HEK293 (cell line): ENCODE measurements around the gene TOMM6.

Source experiments
- CTCF ChIA-PET: fragments of 350-600 bp; formaldehyde crosslinking; extraction: SDS; loops from one replicate; lab custom pipeline; 2021; ENCODE audit warnings: antibody characterized with exemption; lab: Yijun Ruan, JAX
- POLR2A ChIA-PET: fragments of 300-600 bp; formaldehyde crosslinking; extraction: SDS; loops from one replicate; lab custom pipeline; 2020; ENCODE audit warnings: antibody characterized with exemption, inconsistent platforms; lab: Yijun Ruan, JAX
- H3K27ac ChIP-seq: fragments of 200-500 bp; sonication (Bioruptor generic); 2 replicates; pipeline ENCODE4 v1.5.1; 2014; ENCODE audit warnings: low read depth, low read length, control low read depth, inconsistent platforms; ENCODE audit errors: extremely low read depth
- H3K36me3 ChIP-seq, 2 experiments: fragments of 200-500 bp in 1 of 2; sonication (Bioruptor generic) in 1 of 2; 1 replicate in 1 of 2; 2 replicates in 1 of 2; pipeline ENCODE4 v1.5.1; 2014 to 2017; ENCODE audit warnings: inconsistent platforms in 2 of 2, low read length in 2 of 2; ENCODE audit not compliant: control insufficient read depth in 2 of 2, insufficient read depth in 1 of 2
- H3K4me1 ChIP-seq: fragments of 200-500 bp; sonication (Bioruptor generic); 2 replicates; pipeline ENCODE4 v1.5.1; 2014; ENCODE audit warnings: mild to moderate bottlenecking, low read length, inconsistent platforms; ENCODE audit not compliant: control insufficient read depth, insufficient read depth
- H3K4me3 ChIP-seq: 2 replicates; pipeline ENCODE4 v1.5.1; 2011; ENCODE audit warnings: low read depth, mild to moderate bottlenecking, control low read depth, low read length, moderate library complexity
- H3K9me3 ChIP-seq: fragments of 200-500 bp; sonication (Bioruptor generic); 2 replicates; pipeline ENCODE4 v1.5.1; 2014; ENCODE audit warnings: low read depth, low read length, inconsistent platforms; ENCODE audit not compliant: control insufficient read depth, insufficient read depth
- GFI1B ChIP-seq: fragments of 450-650 bp; formaldehyde crosslinking; IDR thresholded peaks from 2 replicates; pipeline ENCODE4 v1.5.1; 2016; ENCODE audit warnings: missing biosample characterization, missing genetic modification characterization
- GLI2 ChIP-seq: fragments of 450-650 bp; formaldehyde crosslinking; IDR thresholded peaks from 2 replicates; pipeline ENCODE4; 2017; ENCODE audit warnings: missing biosample characterization, missing genetic modification characterization, low read depth, borderline replicate concordance
- SCRT2 ChIP-seq: fragments of 450-650 bp; formaldehyde crosslinking; IDR thresholded peaks from 2 replicates; pipeline ENCODE4 v1.5.1; 2016; ENCODE audit warnings: missing biosample characterization, missing genetic modification characterization
- SP2 ChIP-seq: fragments of 450-650 bp; formaldehyde crosslinking; IDR thresholded peaks from 2 replicates; pipeline ENCODE4 v1.5.1; 2016; ENCODE audit warnings: missing biosample characterization, missing genetic modification characterization
- ZFP37 ChIP-seq: fragments of 450-650 bp; formaldehyde crosslinking; IDR thresholded peaks from 2 replicates; pipeline ENCODE4 v1.5.1; 2016; ENCODE audit warnings: missing biosample characterization, missing genetic modification characterization
- ZNF202 ChIP-seq: fragments of 450-650 bp; formaldehyde crosslinking; IDR thresholded peaks from 2 replicates; pipeline ENCODE4 v1.5.1; 2016; ENCODE audit warnings: missing biosample characterization, missing genetic modification characterization, borderline replicate concordance
- ZNF214 ChIP-seq: fragments of 450-650 bp; formaldehyde crosslinking; IDR thresholded peaks from 2 replicates; pipeline ENCODE4 v1.5.1; 2017; ENCODE audit warnings: missing biosample characterization, mild to moderate bottlenecking, missing genetic modification characterization, borderline replicate concordance
- ZNF24 ChIP-seq: fragments of 450-650 bp; formaldehyde crosslinking; IDR thresholded peaks from 2 replicates; pipeline ENCODE4 v1.5.1; 2016; ENCODE audit warnings: missing biosample characterization, missing genetic modification characterization
- ZNF610 ChIP-seq: fragments of 450-650 bp; formaldehyde crosslinking; IDR thresholded peaks from 2 replicates; pipeline ENCODE4 v1.5.1; 2016; ENCODE audit warnings: missing biosample characterization, missing genetic modification characterization, borderline replicate concordance
- ZNF664 ChIP-seq: fragments of 450-650 bp; formaldehyde crosslinking; IDR thresholded peaks from 2 replicates; pipeline ENCODE4 v1.5.1; 2016; ENCODE audit warnings: missing biosample characterization, missing genetic modification characterization
- TF ChIP-seq, protein P1 (sequence below): fragments of 450-650 bp; formaldehyde crosslinking; IDR thresholded peaks from 2 replicates; pipeline ENCODE4 v1.5.1; 2016; ENCODE audit warnings: missing biosample characterization, missing genetic modification characterization
- TF ChIP-seq, protein P2 (sequence below): fragments of 450-650 bp; formaldehyde crosslinking; IDR thresholded peaks from 2 replicates; pipeline ENCODE4 v1.5.1; 2016; ENCODE audit warnings: missing biosample characterization, missing genetic modification characterization
- TF ChIP-seq, protein P3 (sequence below): fragments of 450-650 bp; formaldehyde crosslinking; IDR thresholded peaks from 2 replicates; pipeline ENCODE4 v1.5.1; 2017; ENCODE audit warnings: missing biosample characterization, missing genetic modification characterization
- TF ChIP-seq, protein P4 (sequence below): fragments of 450-650 bp; formaldehyde crosslinking; IDR thresholded peaks from 2 replicates; pipeline ENCODE4 v1.5.1; 2016; ENCODE audit warnings: missing biosample characterization, missing genetic modification characterization
- TF ChIP-seq, protein P5 (sequence below): fragments of 450-650 bp; formaldehyde crosslinking; IDR thresholded peaks from 2 replicates; pipeline ENCODE4 v1.5.1; 2016; ENCODE audit warnings: missing biosample characterization, missing genetic modification characterization

The TOMM6 gene

DNA sequence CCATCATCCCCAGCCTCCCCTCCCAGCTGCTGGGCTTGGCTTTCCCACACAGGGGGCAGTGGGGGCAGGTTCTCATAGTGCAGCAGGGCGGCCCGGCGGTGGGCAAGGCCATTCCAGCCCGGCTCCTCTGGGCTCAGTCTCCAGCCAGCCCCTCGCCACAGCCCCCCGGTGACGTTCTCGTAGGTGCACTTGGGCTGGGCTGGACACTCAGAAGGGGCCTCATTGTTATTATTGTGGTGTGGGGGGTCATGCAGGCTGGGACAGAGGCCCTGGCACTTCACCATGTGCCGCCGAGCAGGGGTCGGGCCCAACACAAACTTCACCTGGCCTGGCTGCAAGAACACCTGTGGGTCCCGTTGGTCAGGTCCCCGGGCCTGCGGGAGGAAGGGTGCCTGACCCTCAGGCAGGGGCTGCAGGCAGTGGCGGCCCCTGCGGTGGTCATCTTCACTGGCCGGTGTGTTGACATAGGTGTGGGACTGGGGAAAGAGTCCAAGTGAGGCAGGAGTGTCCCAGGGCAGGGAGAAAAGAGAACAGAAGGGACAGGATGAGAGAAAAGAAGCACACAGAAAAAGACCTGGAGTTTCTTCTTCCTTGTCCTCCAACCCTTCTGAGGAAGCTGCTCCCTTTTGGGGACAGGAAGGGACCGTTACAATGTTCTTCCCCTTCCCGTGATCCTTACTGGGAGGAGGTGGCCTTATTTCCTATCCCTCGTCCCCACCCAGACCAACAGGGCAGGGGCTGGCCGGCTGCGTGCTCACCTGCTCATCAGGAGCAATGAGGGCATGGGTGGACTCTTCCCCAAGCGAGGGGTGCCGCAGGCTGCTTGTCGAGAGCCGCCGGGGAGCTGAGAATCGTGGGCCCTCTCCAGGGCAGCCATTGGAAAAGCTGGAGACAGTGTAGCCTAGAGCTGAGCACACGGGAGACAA, 16.2 kb upstream of the TOMM6 start (continued):
- TF ChIP-seq, protein P1, sequence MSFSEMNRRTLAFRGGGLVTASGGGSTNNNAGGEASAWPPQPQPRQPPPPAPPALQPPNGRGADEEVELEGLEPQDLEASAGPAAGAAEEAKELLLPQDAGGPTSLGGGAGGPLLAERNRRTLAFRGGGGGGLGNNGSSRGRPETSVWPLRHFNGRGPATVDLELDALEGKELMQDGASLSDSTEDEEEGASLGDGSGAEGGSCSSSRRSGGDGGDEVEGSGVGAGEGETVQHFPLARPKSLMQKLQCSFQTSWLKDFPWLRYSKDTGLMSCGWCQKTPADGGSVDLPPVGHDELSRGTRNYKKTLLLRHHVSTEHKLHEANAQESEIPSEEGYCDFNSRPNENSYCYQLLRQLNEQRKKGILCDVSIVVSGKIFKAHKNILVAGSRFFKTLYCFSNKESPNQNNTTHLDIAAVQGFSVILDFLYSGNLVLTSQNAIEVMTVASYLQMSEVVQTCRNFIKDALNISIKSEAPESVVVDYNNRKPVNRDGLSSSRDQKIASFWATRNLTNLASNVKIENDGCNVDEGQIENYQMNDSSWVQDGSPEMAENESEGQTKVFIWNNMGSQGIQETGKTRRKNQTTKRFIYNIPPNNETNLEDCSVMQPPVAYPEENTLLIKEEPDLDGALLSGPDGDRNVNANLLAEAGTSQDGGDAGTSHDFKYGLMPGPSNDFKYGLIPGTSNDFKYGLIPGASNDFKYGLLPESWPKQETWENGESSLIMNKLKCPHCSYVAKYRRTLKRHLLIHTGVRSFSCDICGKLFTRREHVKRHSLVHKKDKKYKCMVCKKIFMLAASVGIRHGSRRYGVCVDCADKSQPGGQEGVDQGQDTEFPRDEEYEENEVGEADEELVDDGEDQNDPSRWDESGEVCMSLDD, result no peak
- no peak for TF ChIP-seq ZNF214 (tag by site-specific recombination)
- no peak for TF ChIP-seq GLI2 (tag by site-specific recombination)
- no peak for TF ChIP-seq ZFP37 (tag by site-specific recombination)

DNA sequence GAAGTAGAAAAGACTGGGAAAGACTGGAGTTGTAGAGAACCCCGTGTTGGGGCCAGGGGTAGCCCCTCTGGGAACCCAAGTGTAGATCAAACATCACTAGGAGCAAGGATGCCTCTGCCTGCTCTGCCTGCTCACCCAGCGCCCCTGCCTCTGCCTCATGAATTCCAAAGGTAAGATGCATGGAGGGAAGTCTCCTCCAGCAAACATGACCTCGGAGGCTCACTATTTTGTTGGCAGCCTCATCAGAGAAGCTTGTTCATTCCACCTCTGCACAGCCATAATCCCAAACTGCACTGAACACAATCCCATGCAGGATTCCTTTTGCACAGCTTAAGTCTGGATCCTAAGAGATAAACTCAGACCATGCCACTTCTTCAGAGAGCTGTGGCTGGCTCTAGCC, 12.7 kb upstream of the TOMM6 start:
- Histone ChIP-seq H3K27ac (no peak overlapping the region), H3K36me3 (peaks cover 4 to 57% of the 10 kb centered on the region in 2 experiments; a peak in 2 of 3 replicates), H3K9me3 (no peaks in the 10 kb centered on the region)
- TF ChIP-seq ZNF664 (tag by site-specific recombination), result no peak
- TF ChIP-seq, protein P2, sequence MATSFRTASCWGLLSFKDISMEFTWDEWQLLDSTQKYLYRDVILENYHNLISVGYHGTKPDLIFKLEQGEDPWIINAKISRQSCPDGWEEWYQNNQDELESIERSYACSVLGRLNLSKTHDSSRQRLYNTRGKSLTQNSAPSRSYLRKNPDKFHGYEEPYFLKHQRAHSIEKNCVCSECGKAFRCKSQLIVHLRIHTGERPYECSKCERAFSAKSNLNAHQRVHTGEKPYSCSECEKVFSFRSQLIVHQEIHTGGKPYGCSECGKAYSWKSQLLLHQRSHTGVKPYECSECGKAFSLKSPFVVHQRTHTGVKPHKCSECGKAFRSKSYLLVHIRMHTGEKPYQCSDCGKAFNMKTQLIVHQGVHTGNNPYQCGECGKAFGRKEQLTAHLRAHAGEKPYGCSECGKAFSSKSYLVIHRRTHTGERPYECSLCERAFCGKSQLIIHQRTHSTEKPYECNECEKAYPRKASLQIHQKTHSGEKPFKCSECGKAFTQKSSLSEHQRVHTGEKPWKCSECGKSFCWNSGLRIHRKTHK (tag by site-specific recombination), result no peak
- TF ChIP-seq, protein P3, sequence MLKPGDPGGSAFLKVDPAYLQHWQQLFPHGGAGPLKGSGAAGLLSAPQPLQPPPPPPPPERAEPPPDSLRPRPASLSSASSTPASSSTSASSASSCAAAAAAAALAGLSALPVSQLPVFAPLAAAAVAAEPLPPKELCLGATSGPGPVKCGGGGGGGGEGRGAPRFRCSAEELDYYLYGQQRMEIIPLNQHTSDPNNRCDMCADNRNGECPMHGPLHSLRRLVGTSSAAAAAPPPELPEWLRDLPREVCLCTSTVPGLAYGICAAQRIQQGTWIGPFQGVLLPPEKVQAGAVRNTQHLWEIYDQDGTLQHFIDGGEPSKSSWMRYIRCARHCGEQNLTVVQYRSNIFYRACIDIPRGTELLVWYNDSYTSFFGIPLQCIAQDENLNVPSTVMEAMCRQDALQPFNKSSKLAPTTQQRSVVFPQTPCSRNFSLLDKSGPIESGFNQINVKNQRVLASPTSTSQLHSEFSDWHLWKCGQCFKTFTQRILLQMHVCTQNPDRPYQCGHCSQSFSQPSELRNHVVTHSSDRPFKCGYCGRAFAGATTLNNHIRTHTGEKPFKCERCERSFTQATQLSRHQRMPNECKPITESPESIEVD (tag by site-specific recombination), result no peak
- no peak for TF ChIP-seq GFI1B (tag by site-specific recombination)
- no peak for TF ChIP-seq SP2 (tag by site-specific recombination)
- TF ChIP-seq ZNF24 (tag by site-specific recombination), result no peak
- TF ChIP-seq, all 188 proteins: peak for 0
- POLR2A ChIA-PET, result no interaction called here
- CTCF ChIA-PET, result interaction anchor here (0.6 to 5.3 kb wide), 17 partner anchors 10 to 441 kb away, joined by 3 to 73 read pairs (median 4); partner anchors contain the start of genes TFEB and TOMM6
- Histone ChIP-seq H3K4me1 (peaks cover 3% of the 10 kb centered on the region; the same call in 1 of the 2 replicates), H3K4me3 (no peak overlapping the region)

DNA sequence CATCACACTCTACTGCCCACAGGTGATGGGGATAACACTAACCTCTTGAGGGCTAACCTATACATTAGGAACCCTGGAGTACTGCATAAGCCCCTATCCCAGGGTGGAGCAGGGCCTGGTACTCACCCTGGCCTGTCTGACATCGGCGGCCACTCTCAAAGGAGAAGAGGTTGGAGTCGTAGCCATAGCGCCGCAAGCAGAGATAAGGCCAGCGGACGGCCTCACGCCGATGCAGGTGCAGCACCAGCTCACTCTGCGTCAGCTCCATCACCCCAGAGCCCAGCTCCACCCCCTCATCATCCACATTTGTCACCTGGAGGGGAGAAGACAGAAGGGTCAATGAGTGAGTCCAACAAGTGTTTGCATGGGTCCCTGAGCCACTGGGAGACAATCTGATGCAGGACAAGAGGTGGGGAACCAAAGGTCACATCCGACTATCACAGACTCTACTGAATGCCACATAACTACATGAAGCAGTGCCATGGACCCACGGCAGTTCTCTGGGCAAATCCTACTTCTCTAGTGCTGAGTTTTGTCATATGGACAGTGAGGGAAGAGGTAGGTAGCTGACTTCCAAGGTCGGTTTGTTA, 12.1 kb upstream of the TOMM6 start:
- Histone ChIP-seq H3K36me3 (peaks cover 4 to 55% of the 10 kb centered on the region in 2 experiments; a peak in 2 of 3 replicates), H3K4me3 (no peak overlapping the region), H3K27ac (no peak overlapping the region), H3K9me3 (no peaks in the 10 kb centered on the region), H3K4me1 (peaks cover 3% of the 10 kb centered on the region; the same call in 1 of the 2 replicates)
- CTCF ChIA-PET, result interaction anchor here (0.6 to 5.3 kb wide), 32 partner anchors 9 to 1178 kb away, joined by 3 to 73 read pairs (median 4); partner anchors contain the start of genes CCND3, TFEB and TOMM6
- POLR2A ChIA-PET, result interaction anchor here (1.5 kb wide), 1 partner anchor 41 kb away, joined by 4 read pairs; no protein-coding TSS in a partner anchor
- TF ChIP-seq, protein P4, sequence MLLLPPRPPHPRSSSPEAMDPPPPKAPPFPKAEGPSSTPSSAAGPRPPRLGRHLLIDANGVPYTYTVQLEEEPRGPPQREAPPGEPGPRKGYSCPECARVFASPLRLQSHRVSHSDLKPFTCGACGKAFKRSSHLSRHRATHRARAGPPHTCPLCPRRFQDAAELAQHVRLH (tag by site-specific recombination), result no peak
- TF ChIP-seq ZNF202 (tag by site-specific recombination), result no peak
- no peak for TF ChIP-seq ZNF610 (tag by site-specific recombination)
- TF ChIP-seq, protein P5, sequence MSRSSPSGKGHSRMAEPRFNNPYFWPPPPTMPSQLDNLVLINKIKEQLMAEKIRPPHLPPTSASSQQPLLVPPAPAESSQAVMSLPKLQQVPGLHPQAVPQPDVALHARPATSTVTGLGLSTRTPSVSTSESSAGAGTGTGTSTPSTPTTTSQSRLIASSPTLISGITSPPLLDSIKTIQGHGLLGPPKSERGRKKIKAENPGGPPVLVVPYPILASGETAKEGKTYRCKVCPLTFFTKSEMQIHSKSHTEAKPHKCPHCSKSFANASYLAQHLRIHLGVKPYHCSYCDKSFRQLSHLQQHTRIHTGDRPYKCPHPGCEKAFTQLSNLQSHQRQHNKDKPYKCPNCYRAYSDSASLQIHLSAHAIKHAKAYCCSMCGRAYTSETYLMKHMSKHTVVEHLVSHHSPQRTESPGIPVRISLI, result no peak
- TF ChIP-seq SCRT2 (tag by site-specific recombination), result peak; percentile 80
- TF ChIP-seq ZNF214 (tag by site-specific recombination), result no peak
